CD4-positive, alpha-beta memory T cell (primary cell): Measurements from ENCODE around the gene GRID1. TPM values are rescaled to one million over a fixed set of nuclear protein-coding genes. Genes with fewer than 3 reads are reported as not detected.

Experiments
- CTCF ChIA-PET: fragments of 350-600 bp; sonication (Branson Sonifier 250); formaldehyde crosslinking; loops from one replicate; lab custom pipeline; 2021; ENCODE audit warnings: inconsistent platforms; ENCODE audit not compliant: partially characterized antibody; lab: Charles Lee
- POLR2A ChIA-PET: fragments of 350-600 bp; sonication (Branson Sonifier 250); formaldehyde crosslinking; loops from one replicate; lab custom pipeline; 2021; ENCODE audit not compliant: partially characterized antibody; lab: Charles Lee
- DNase-seq, 5 donors: peaks; one replicate each; pipeline versions ENCODE4 v3.0.0 to v3.0.0-alpha.2; 2020 to 2022; ENCODE audit warnings: mixed read lengths in 1 of 5
- H3K27ac ChIP-seq: one replicate; pipeline ENCODE4 v1.7.0; 2013; ENCODE audit warnings: low read depth, low read length
- H3K27me3 ChIP-seq: 2 replicates; pipeline ENCODE4 v1.7.0; 2013; ENCODE audit warnings: mild to moderate bottlenecking, low read length, moderate library complexity; ENCODE audit not compliant: insufficient read depth
- H3K36me3 ChIP-seq: 2 replicates; pipeline ENCODE4 v1.7.0; 2013; ENCODE audit warnings: mild to moderate bottlenecking, low read length, moderate library complexity; ENCODE audit not compliant: insufficient read depth
- H3K4me1 ChIP-seq: 2 replicates; pipeline ENCODE4 v1.7.0; 2013; ENCODE audit warnings: mild to moderate bottlenecking, low read length, moderate library complexity; ENCODE audit not compliant: insufficient read depth
- H3K4me3 ChIP-seq, 2 donors: one replicate each; pipeline ENCODE4 v1.7.0; 2013; ENCODE audit warnings: low read length in 2 of 2, mild to moderate bottlenecking in 1 of 2
- H3K9me3 ChIP-seq, 2 donors: one replicate each; pipeline ENCODE4 v1.7.0; 2013; ENCODE audit warnings: low read length in 2 of 2, control low read depth in 1 of 2; ENCODE audit not compliant: control insufficient read depth in 1 of 2
- H3K27ac Mint-ChIP-seq, 7 donors: one replicate each; pipeline ENCODE4 v1.8.0; 2020 to 2021; ENCODE audit warnings: mixed read lengths in 7 of 7, mild to moderate bottlenecking in 6 of 7, inconsistent platforms in 3 of 7, moderate library complexity in 3 of 7
- H3K27me3 Mint-ChIP-seq, 2 donors: one replicate each; pipeline ENCODE4 v1.8.0; 2020 to 2021; ENCODE audit warnings: mixed read lengths in 2 of 2
- H3K36me3 Mint-ChIP-seq, 2 donors: one replicate each; pipeline ENCODE4 v1.8.0; 2020 to 2021; ENCODE audit warnings: mixed read lengths in 2 of 2, inconsistent platforms in 1 of 2, mild to moderate bottlenecking in 1 of 2
- H3K4me1 Mint-ChIP-seq, 4 donors: one replicate each; pipeline ENCODE4 v1.8.0; 2020 to 2021; ENCODE audit warnings: mixed read lengths in 4 of 4, mild to moderate bottlenecking in 1 of 4
- H3K4me3 Mint-ChIP-seq, 8 donors: one replicate each; pipeline ENCODE4 v1.8.0; 2020 to 2021; ENCODE audit warnings: mixed read lengths in 8 of 8, mild to moderate bottlenecking in 7 of 8, moderate library complexity in 6 of 8, inconsistent platforms in 3 of 8
- H3K9me3 Mint-ChIP-seq, 8 donors: one replicate each; pipeline ENCODE4 v1.8.0; 2020 to 2021; ENCODE audit warnings: mixed read lengths in 8 of 8, mild to moderate bottlenecking in 5 of 8, inconsistent platforms in 3 of 8, moderate library complexity in 1 of 8
- intact Hi-C: fragments of 100-400 bp; cut with micrococcal nuclease; formaldehyde crosslinking; loops from one replicate; pipeline ENCODE4 v1.15.1; 2023
- polyA plus RNA-seq, 2 donors: library from polyadenylated mRNA; unstranded; fragments of 300-500 nt; fragmentation: Illumina TruSeq; gene quantifications; one replicate each; pipeline ENCODE4 v1.2.3, GENCODE V29; 2021
- total RNA-seq, 2 experiments: library from RNA; stranded (reverse); gene quantifications; one replicate each; pipeline ENCODE4 v1.2.3, GENCODE V29; 2021

Gene GRID1
- total and polyA plus RNA-seq, 4 experiments from 2014 or later, result not detected

DNA sequence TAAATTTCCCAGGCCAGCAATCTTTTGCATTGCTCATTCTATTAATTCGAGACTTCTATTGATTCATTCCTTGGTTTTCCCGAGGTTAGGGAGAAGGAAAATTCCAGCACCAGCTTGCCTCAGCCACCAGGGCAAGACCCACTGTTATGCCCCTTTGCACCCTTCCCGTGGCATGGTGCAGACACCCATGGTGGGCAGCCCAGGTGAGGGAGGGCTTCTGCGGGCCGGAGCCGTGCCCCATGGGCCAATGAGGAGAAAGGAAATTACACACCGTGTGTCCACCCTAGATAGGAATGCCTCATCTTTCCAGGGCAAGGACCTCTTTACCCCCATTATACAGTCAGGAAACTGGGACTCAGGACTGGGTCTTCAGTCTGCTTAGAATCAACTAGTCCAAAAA is 4.5 kb upstream of the GRID1 start:
- ChIA-PET CTCF (no interaction called here), POLR2A (no interaction called here)
- H3K4me3 Mint-ChIP-seq, result no peak overlapping the region
- H3K36me3 ChIP-seq, result no peaks in the 10 kb centered on the region
- DNase-seq, result no peak
- peaks cover 27 to 48% of the 10 kb centered on the region in 2 donors for H3K27me3 Mint-ChIP-seq
- peaks cover 0 to 2% (median 0%) of the 10 kb centered on the region in 8 donors for H3K9me3 Mint-ChIP-seq
- no peaks in the 10 kb centered on the region for H3K9me3 ChIP-seq
- H3K4me3 ChIP-seq, result no peak overlapping the region
- H3K27me3 ChIP-seq, result peaks cover 20% of the 10 kb centered on the region
- H3K36me3 Mint-ChIP-seq, result no peaks in the 10 kb centered on the region
- no peak overlapping the region for H3K27ac ChIP-seq
- intact Hi-C loops, result loop anchor here (10.0 kb wide), 1 partner anchor 376 kb away; no protein-coding TSS in a partner anchor
- no peak overlapping the region for H3K27ac Mint-ChIP-seq
- H3K4me1 ChIP-seq, result peaks cover 4% of the 10 kb centered on the region
- H3K4me1 Mint-ChIP-seq, result peaks cover 0 to 9% (median 2%) of the 10 kb centered on the region in 4 donors

DNA sequence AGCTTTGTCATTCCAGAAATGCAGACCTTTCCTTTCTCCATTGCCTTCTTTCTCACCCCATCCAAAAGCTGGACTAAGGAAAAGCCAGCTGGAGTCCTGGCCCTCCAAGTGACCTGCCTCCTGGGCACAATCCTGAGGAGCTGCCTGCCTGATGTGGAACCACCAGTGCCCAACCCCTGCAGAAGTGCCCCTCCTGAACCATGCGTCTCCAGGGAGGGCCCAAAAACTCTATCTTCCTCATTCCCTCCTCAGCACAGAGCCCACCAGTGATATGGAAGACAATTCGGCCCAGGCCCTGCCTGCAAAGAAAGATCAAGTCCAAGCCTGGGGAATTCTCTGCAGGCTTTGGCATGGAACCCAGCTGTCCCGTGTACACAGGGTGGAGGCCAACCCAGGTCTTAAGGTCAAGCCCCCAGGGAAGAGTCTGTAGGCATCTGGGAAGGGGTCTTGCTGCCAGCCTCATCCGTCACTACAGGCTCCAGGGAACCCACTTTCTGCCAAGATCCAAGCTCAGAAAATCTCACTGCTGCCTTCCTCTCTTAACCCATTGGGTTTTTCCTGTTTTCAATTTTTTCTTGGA is 3.5 kb upstream of the GRID1 start:
- no peak overlapping the region for H3K4me3 ChIP-seq
- Mint-ChIP-seq H3K27me3 (peaks cover 31 to 52% of the 10 kb centered on the region in 2 donors), H3K4me3 (no peak overlapping the region), H3K36me3 (no peaks in the 10 kb centered on the region), H3K27ac (no peak overlapping the region), H3K9me3 (peaks cover 0 to 3% (median 0%) of the 10 kb centered on the region in 8 donors), H3K4me1 (peaks cover 4 to 17% (median 8%) of the 10 kb centered on the region in 4 donors)
- CTCF ChIA-PET, result interaction anchor here (1.7 kb wide), 1 partner anchor 1830 kb away, joined by 7 read pairs; no protein-coding TSS in a partner anchor
- no peak overlapping the region for H3K27ac ChIP-seq
- DNase-seq, result no peak
- no peaks in the 10 kb centered on the region for H3K36me3 ChIP-seq
- H3K4me1 ChIP-seq, result peaks cover 11% of the 10 kb centered on the region
- H3K27me3 ChIP-seq, result peaks cover 20% of the 10 kb centered on the region
- intact Hi-C loops, result loop anchor here (10.0 kb wide), 1 partner anchor 375 kb away; no protein-coding TSS in a partner anchor
- POLR2A ChIA-PET, result no interaction called here
- H3K9me3 ChIP-seq, result no peaks in the 10 kb centered on the region

DNA sequence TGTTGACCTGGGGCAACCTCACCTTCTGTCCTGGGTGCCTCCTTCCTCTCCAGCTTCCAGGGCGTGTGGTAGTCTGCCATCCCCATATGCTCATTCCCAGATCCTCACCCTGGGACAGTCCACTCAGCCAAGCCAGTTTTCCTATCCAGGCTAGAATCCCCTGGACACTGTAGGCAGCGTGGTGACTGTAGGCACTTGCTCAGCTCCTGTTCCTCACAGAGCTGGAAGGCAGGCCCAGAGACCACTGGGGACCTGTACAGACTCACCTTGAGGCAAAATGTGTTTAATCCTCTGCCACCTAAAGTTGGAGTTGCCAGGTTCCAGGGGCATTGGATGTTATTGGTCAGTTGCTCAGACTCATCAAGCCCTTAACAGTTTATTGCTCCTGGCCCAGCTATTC is 2.4 kb upstream of the GRID1 start:
- no peak for DNase-seq
- no peaks in the 10 kb centered on the region for H3K36me3 Mint-ChIP-seq

DNA sequence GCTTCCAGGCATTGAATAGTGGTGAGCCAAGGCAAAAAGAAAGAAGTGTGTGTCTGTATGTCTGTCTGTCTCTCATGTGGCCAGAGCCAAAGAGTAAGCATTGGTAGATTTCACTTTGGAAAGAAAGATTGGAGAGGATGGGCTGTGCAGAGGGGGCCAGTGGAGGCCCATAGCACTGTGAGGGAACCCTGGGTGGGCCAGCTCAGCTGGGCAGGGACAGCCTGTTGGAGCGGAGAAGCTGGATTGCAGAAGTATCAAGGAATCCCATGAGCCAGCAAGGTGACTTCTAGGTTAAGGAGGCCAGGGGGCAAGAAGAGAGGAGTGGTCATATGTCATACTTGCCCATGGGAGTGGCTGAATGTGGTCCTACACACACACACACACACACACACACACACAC is 1.5 kb upstream of the GRID1 start:
- intact Hi-C loops, result no loop called here
- Histone ChIP-seq H3K4me3 (no peak overlapping the region), H3K27me3 (peaks cover 26% of the 10 kb centered on the region), H3K36me3 (no peaks in the 10 kb centered on the region), H3K9me3 (no peaks in the 10 kb centered on the region), H3K4me1 (peaks cover 22% of the 10 kb centered on the region), H3K27ac (no peak overlapping the region)
- H3K36me3 Mint-ChIP-seq, result no peaks in the 10 kb centered on the region
- ChIA-PET CTCF (interaction anchor here (0.8 kb wide), 1 partner anchor 8 kb away, joined by 4 read pairs; no protein-coding TSS in a partner anchor), POLR2A (no interaction called here)
- peaks cover 5 to 29% (median 14%) of the 10 kb centered on the region in 4 donors for H3K4me1 Mint-ChIP-seq
- peak overlapping the region; percentile 7 to 81 (median 72) for H3K4me3 Mint-ChIP-seq
- peaks cover 0 to 3% (median 0%) of the 10 kb centered on the region in 8 donors for H3K9me3 Mint-ChIP-seq
- no peak overlapping the region for H3K27ac Mint-ChIP-seq
- DNase-seq, result no peak
- H3K27me3 Mint-ChIP-seq, result peaks cover 35 to 53% of the 10 kb centered on the region in 2 donors

More for the DNA sequence above, 2.4 kb upstream of the GRID1 start:
- ChIA-PET POLR2A (no interaction called here), CTCF (interaction anchor here (1.7 kb wide), 1 partner anchor 1829 kb away, joined by 7 read pairs; no protein-coding TSS in a partner anchor)
- H3K27me3 ChIP-seq, result peaks cover 24% of the 10 kb centered on the region
- intact Hi-C loops, result no loop called here
- H3K27ac ChIP-seq, result no peak overlapping the region
- peaks cover 5 to 26% (median 13%) of the 10 kb centered on the region in 4 donors for H3K4me1 Mint-ChIP-seq
- no peak overlapping the region for H3K4me3 ChIP-seq
- H3K27me3 Mint-ChIP-seq, result peaks cover 37 to 58% of the 10 kb centered on the region in 2 donors
- peak overlapping the region in 5 of 8 donors; percentile 8 to 62 (median 38) for H3K4me3 Mint-ChIP-seq
- H3K36me3 ChIP-seq, result no peaks in the 10 kb centered on the region
- no peak overlapping the region for H3K27ac Mint-ChIP-seq
- H3K9me3 ChIP-seq, result no peaks in the 10 kb centered on the region
- peaks cover 0 to 3% (median 0%) of the 10 kb centered on the region in 8 donors for H3K9me3 Mint-ChIP-seq
- H3K4me1 ChIP-seq, result peaks cover 20% of the 10 kb centered on the region

DNA sequence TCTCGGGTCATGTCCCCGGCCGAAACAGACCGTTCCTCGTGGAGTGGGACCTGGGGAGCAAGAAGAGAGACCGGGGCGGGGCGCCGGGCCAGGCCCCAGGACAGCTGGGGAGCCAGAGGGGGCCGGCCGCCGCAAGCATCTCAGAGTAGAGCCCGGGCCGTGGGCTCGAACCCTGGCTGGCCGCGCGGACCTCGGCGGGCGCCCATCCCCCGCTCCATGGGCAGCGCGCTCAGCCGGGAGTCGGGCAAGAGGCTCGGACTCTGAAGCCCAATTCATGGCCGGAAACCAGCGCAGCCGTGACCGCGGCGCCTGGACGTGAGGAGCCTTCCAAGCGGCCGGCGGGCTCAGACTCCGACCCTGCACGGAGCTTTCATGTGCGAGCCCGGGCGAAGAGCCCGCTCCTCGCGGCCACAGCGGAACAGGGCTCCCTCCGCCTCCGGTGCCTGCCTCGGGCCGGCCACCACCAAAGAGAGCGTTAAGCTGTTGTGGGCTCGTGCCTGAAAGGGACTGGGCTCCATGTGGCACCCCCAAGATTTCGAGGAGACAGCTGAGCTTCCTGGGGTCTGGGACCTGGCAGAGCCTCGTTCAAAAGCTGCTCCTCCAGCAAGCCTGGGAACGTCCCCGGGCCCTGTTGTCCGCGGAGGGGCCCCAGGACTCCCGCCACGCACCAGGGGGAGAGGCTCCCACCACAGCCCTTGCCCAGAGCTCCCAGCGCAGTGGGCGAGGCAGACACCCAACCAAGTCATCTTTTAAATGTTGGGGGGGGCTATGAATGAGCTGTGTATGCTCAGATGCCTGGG is 757 bp upstream of the GRID1 start:
- Mint-ChIP-seq H3K4me3 (peak overlapping the region in 7 of 8 donors; percentile 40 to 81 (median 67)), H3K27me3 (peaks cover 41 to 53% of the 10 kb centered on the region in 2 donors), H3K9me3 (peaks cover 0 to 3% (median 0%) of the 10 kb centered on the region in 8 donors), H3K27ac (no peak overlapping the region), H3K36me3 (no peaks in the 10 kb centered on the region), H3K4me1 (peaks cover 5 to 34% (median 14%) of the 10 kb centered on the region in 4 donors)
- DNase-seq, result no peak
- ChIA-PET CTCF (interaction anchor here (0.8 kb wide), 1 partner anchor 8 kb away, joined by 4 read pairs; no protein-coding TSS in a partner anchor), POLR2A (no interaction called here)
- Histone ChIP-seq H3K4me1 (peaks cover 22% of the 10 kb centered on the region), H3K27me3 (peaks cover 26% of the 10 kb centered on the region), H3K9me3 (no peaks in the 10 kb centered on the region), H3K36me3 (no peaks in the 10 kb centered on the region), H3K4me3 (peak overlapping the region in 1 of 2 donors; percentile 28), H3K27ac (no peak overlapping the region)
- intact Hi-C loops, result no loop called here

DNA sequence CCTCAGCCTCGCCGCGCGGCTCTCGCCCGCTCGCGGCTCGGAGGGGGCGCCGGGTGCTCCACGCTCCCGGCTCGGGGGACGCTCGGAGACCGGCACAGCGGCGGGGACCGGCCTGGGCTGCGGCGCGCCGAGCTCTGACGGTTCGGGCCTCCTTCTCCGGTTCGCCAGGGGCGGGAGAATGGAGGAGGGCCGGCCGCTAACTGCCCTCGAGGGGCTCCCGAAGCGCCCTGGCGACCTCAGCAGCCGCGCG is 232 bp upstream of the GRID1 start:
- H3K27ac ChIP-seq, result no peak overlapping the region
- Mint-ChIP-seq H3K4me1 (peaks cover 5 to 34% (median 14%) of the 10 kb centered on the region in 4 donors), H3K4me3 (no peak overlapping the region), H3K36me3 (no peaks in the 10 kb centered on the region), H3K27me3 (peaks cover 42 to 50% of the 10 kb centered on the region in 2 donors), H3K9me3 (peaks cover 0 to 3% (median 0%) of the 10 kb centered on the region in 8 donors), H3K27ac (no peak overlapping the region)
- intact Hi-C loops, result no loop called here
- H3K27me3 ChIP-seq, result peaks cover 26% of the 10 kb centered on the region
- ChIA-PET POLR2A (no interaction called here), CTCF (no interaction called here)
- no peak for DNase-seq
- no peaks in the 10 kb centered on the region for H3K36me3 ChIP-seq
- H3K9me3 ChIP-seq, result no peaks in the 10 kb centered on the region
- peak overlapping the region in 1 of 2 donors; percentile 28 for H3K4me3 ChIP-seq
- H3K4me1 ChIP-seq, result peaks cover 22% of the 10 kb centered on the region
